Pancreas (tissue), 10 donors: ENCODE results near the gene DEPDC1B. TPM values are rescaled to one million over a fixed set of nuclear protein-coding genes. Genes with fewer than 3 reads are reported as not detected.
A peak's percentile ranks its signal among the peaks of the same experiment; 100 is the strongest.

ENCODE experiments used
- ATAC-seq, 4 donors: fragments of 200-7000 bp; cut with Tn5 transposase; one replicate each; pipeline versions ENCODE4 v1.8.0 to v1.9.1; 2020; ENCODE audit warnings: mild to moderate bottlenecking in 4 of 4, moderate library complexity in 4 of 4
- DNase-seq, 6 donors: peaks; one replicate each; pipeline ENCODE4 v3.0.0-alpha.2; 2020
- FAIRE-seq: peaks from 2 replicates; lab custom pipeline; 2012; peaks lifted over from hg19 to GRCh38; lab: Jason Lieb, UNC
- H3K27ac ChIP-seq, 4 donors: fragments of 200-600 bp; sonication (generic); 1 replicate in 3 of 4; 2 replicates in 1 of 4; pipeline versions ENCODE4 v1.5.0 to v1.8.0; 2020
- H3K27me3 ChIP-seq, 4 donors: fragments of 200-600 bp; one replicate each; pipeline ENCODE4 v1.8.0; 2021
- H3K36me3 ChIP-seq, 3 donors: fragments of 200-600 bp; sonication (generic) in 1 of 3; one replicate each; pipeline versions ENCODE4 v1.5.0 to v1.8.0; 2020 to 2021
- H3K4me1 ChIP-seq, 3 donors: fragments of 200-600 bp; one replicate each; pipeline ENCODE4 v1.8.0; 2021
- H3K4me3 ChIP-seq, 4 donors: fragments of 200-600 bp; sonication (generic) in 2 of 4; one replicate each; pipeline versions ENCODE4 v1.5.0 to v1.8.0; 2020 to 2021
- H3K9me3 ChIP-seq, 4 donors: fragments of 200-600 bp; one replicate each; pipeline ENCODE4 v1.8.0; 2021
- WGBS, 2 donors: extraction: QIAGEN DNeasy Blood & Tissue Kit; methylation state at CpG; one replicate each; pipeline ENCODE4 v1.1.7; 2013; 5-methylcytosine and 5-hydroxymethylcytosine counted together
- intact Hi-C, 3 donors: fragments of 100-400 bp; cut with DNase I; formaldehyde crosslinking; loops; one replicate each; pipeline versions ENCODE4 v1.11.1 to v1.14.2; 2022
- polyA plus RNA-seq, 2 donors: library from polyadenylated mRNA; stranded (reverse); fragments of 200-250 nt; gene quantifications; one replicate each; pipeline ENCODE4 v1.2.3, GENCODE V29; 2013
- total RNA-seq, 6 donors: library from RNA; stranded (reverse); fragmentation: NEBNext Ultra II Directional in 4 of 6; extraction: Animal tissue kit (Norgen Biotek cat#: 25700) in 4 of 6; gene quantifications; one replicate each; pipeline versions ENCODE4 v1.2.1 to v1.2.4, GENCODE V29; 2021 to 2023
- TF ChIP-seq, protein P1 (sequence below), 4 donors: fragments of 200-600 bp; sonication (generic) in 3 of 4; IDR thresholded peaks; one replicate each; pipeline versions ENCODE4 v1.5.0 to v1.8.0; 2021; ENCODE audit warnings: antibody characterized with exemption in 4 of 4
- donor health status: healthy with polysubstance abuse.
- donor health status: DM: no; HTN: no; CAD: no; lungs with moderate emphysema.
- donor health status: DM: no; HTN: no; CAD: no.
- donor health status: control.
- donor health status: control.
- donor health status: Bipolar disorder and iron deficiency.
- donor health status: DM: yes; HTN: yes; CAD: no.
- donor health status: DM: no; HTN: no; CAD: no.
- donor health status: DM: no; HTN: no; CAD: no.
- donor health status: DM: yes; HTN: yes; CAD: no.

Gene DEPDC1B
- total and polyA plus RNA-seq, 8 donors, result 0.08 to 0.37 (median 0.27) TPM

- TF ChIP-seq, protein P1, sequence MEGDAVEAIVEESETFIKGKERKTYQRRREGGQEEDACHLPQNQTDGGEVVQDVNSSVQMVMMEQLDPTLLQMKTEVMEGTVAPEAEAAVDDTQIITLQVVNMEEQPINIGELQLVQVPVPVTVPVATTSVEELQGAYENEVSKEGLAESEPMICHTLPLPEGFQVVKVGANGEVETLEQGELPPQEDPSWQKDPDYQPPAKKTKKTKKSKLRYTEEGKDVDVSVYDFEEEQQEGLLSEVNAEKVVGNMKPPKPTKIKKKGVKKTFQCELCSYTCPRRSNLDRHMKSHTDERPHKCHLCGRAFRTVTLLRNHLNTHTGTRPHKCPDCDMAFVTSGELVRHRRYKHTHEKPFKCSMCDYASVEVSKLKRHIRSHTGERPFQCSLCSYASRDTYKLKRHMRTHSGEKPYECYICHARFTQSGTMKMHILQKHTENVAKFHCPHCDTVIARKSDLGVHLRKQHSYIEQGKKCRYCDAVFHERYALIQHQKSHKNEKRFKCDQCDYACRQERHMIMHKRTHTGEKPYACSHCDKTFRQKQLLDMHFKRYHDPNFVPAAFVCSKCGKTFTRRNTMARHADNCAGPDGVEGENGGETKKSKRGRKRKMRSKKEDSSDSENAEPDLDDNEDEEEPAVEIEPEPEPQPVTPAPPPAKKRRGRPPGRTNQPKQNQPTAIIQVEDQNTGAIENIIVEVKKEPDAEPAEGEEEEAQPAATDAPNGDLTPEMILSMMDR (IDR thresholded peaks at IDR 0.05), result no peak
- 0% methylated on average over 9 of the region's 9 CpGs for WGBS, 2 donors
Observed at GRCh38 chr5:60699288-60699608, 718 bp downstream of the DEPDC1B start.

DNA sequence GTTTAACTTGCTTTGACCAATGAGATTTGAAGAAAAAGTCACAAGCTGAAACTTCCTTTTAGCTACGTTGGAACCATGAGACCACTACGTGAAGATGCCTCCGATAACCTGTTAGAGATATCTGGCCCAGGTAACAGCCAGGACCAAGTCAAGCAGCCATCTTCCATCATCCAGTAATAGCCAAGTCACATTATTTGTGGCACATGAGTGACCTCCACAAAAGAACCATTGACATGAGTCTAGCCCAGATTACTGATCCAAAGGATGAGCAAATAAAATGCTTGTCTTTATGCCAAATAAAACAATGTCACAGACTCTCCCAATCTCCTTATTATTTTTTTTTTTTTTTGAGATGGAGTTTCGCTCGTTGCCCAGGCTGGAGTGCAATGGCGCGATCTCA is 1.6 kb downstream of the DEPDC1B start:
- H3K27ac ChIP-seq, result no peak overlapping the region
- intact Hi-C loops, result no loop called here
- FAIRE-seq (no peak), DNase-seq (no peak), ATAC-seq (no peak)
- TF ChIP-seq, protein P1 (IDR thresholded peaks at IDR 0.05), result no peak
- no peaks in the 10 kb centered on the region for H3K27me3 ChIP-seq
- H3K9me3 ChIP-seq, result no peaks in the 10 kb centered on the region
- H3K36me3 ChIP-seq, result no peaks in the 10 kb centered on the region
- H3K4me3 ChIP-seq, result no peak overlapping the region
- peaks cover 0 to 4% (median 0%) of the 10 kb centered on the region in 3 donors for H3K4me1 ChIP-seq
- WGBS, 2 donors, result 90 to 96% methylated on average over 7 of the region's 7 CpGs

More at GRCh38 chr5:60699288-60699608, 718 bp downstream of the DEPDC1B start:
- Histone ChIP-seq H3K4me3 (peak overlapping the region in 3 of 4 donors; percentile 60 to 89 (median 61)), H3K27ac (peak overlapping the region in 1 of 4 donors; percentile 79), H3K4me1 (peaks cover 0 to 4% (median 0%) of the 10 kb centered on the region in 3 donors), H3K27me3 (no peaks in the 10 kb centered on the region), H3K9me3 (no peaks in the 10 kb centered on the region), H3K36me3 (no peaks in the 10 kb centered on the region)
- no peak for DNase-seq
- peak in 3 of 4 donors; percentile 3 to 11 (median 3) for ATAC-seq
- intact Hi-C loops, result no loop called here
- no peak for FAIRE-seq

GRCh38 chr5:60690326-60690725 is 9.6 kb downstream of the DEPDC1B start:
- Histone ChIP-seq H3K4me3 (no peak overlapping the region), H3K27ac (no peak overlapping the region), H3K9me3 (no peaks in the 10 kb centered on the region), H3K27me3 (no peaks in the 10 kb centered on the region), H3K36me3 (no peaks in the 10 kb centered on the region), H3K4me1 (no peaks in the 10 kb centered on the region)
- DNase-seq, result no peak
- FAIRE-seq, result no peak
- 69 to 75% methylated on average over 4 of the region's 4 CpGs for WGBS, 2 donors
- TF ChIP-seq, protein P1 (IDR thresholded peaks at IDR 0.05), result no peak
- ATAC-seq, result no peak
- intact Hi-C loops, result no loop called here

GRCh38 chr5:60688980-60689379 is 11.0 kb downstream of the DEPDC1B start:
- Histone ChIP-seq H3K27ac (no peak overlapping the region), H3K4me1 (no peaks in the 10 kb centered on the region), H3K4me3 (no peak overlapping the region), H3K36me3 (no peaks in the 10 kb centered on the region), H3K9me3 (no peaks in the 10 kb centered on the region), H3K27me3 (no peaks in the 10 kb centered on the region)
- DNase-seq, result no peak
- WGBS, 2 donors, result 85 to 88% methylated on average over 1 of the region's 1 CpG
- TF ChIP-seq, protein P1 (IDR thresholded peaks at IDR 0.05), result no peak
- no peak for FAIRE-seq
- intact Hi-C loops, result no loop called here
- ATAC-seq, result no peak

- peak in 2 of 4 donors; percentile 26 to 46 for ATAC-seq
- H3K27ac ChIP-seq, result no peak overlapping the region
- TF ChIP-seq, protein P1 (IDR thresholded peaks at IDR 0.05), result peak in 1 of 4 donors; percentile 21
- no peaks in the 10 kb centered on the region for H3K27me3 ChIP-seq
- no peaks in the 10 kb centered on the region for H3K36me3 ChIP-seq
- H3K4me3 ChIP-seq, result no peak overlapping the region
- no peak for DNase-seq
- H3K9me3 ChIP-seq, result no peaks in the 10 kb centered on the region
- H3K4me1 ChIP-seq, result no peaks in the 10 kb centered on the region
- WGBS, 2 donors, result 64 to 67% methylated on average over 3 of the region's 3 CpGs
- no peak for FAIRE-seq
- intact Hi-C loops, result no loop called here
Observed at GRCh38 chr5:60687927-60688720, 11.8 kb downstream of the DEPDC1B start.
